IMR-90 (cell line): ENCODE measurements around the gene SLC35F3. TPM values are rescaled to one million over a fixed set of nuclear protein-coding genes. Genes with fewer than 3 reads are reported as not detected.

Experiments
- ATAC-seq: fragments of 200-7000 bp; cut with Tn5 transposase; 2 replicates; pipeline ENCODE4 v1.9.1; 2020; ENCODE audit warnings: low read depth, mild to moderate bottlenecking, moderate library complexity
- BruUV-seq: library from RNA; stranded (reverse); fragments of 400-500 nt; replicated peaks from 2 replicates; lab custom pipeline; 2021; lab: Mats Ljungman, UMichigan
- CTCF ChIA-PET: fragments of 300-600 bp; formaldehyde crosslinking; extraction: SDS; loops from one replicate; lab custom pipeline; 2021; ENCODE audit warnings: antibody characterized with exemption; lab: Yijun Ruan, JAX
- POLR2A ChIA-PET: fragments of 300-600 bp; sonication (Branson Sonifier 250); formaldehyde crosslinking; loops from one replicate; lab custom pipeline; 2022; ENCODE audit warnings: antibody characterized with exemption; ENCODE audit not compliant: unreplicated experiment; lab: Charles Lee
- DNase-seq: peaks from one replicate; pipeline ENCODE4 v3.0.0; 2013
- H2AFZ ChIP-seq: replicated peaks from 2 replicates; pipeline ENCODE3; 2013; ENCODE audit warnings: low read length, mild to moderate bottlenecking; ENCODE audit not compliant: poor library complexity
- H2AK5ac ChIP-seq: 2 replicates; pipeline ENCODE4 v1.6.1; 2013; ENCODE audit warnings: low read depth, low read length, inconsistent platforms
- H2AK9ac ChIP-seq: replicated peaks from 2 replicates; pipeline ENCODE3; 2013; ENCODE audit warnings: mild to moderate bottlenecking, low read depth, low read length, moderate library complexity; ENCODE audit not compliant: poor library complexity
- H2BK120ac ChIP-seq: 2 replicates; pipeline ENCODE4 v1.6.1; 2013; ENCODE audit warnings: low read depth, low read length, inconsistent platforms
- H2BK15ac ChIP-seq: 3 replicates; pipeline ENCODE4 v1.6.1; 2013; ENCODE audit warnings: low read depth, low read length, inconsistent platforms
- H2BK20ac ChIP-seq: 2 replicates; pipeline ENCODE4 v1.6.1; 2013; ENCODE audit warnings: low read depth, mild to moderate bottlenecking, inconsistent platforms, low read length, moderate library complexity
- H2BK5ac ChIP-seq: 2 replicates; pipeline ENCODE4 v1.6.1; 2013; ENCODE audit warnings: mild to moderate bottlenecking, low read depth, low read length, inconsistent platforms; ENCODE audit not compliant: poor library complexity, severe bottlenecking
- H3K14ac ChIP-seq: replicated peaks from 2 replicates; pipeline ENCODE4 v1.6.1; 2013; ENCODE audit warnings: low read depth, low read length, inconsistent platforms
- H3K18ac ChIP-seq: 2 replicates; pipeline ENCODE4 v1.6.1; 2013; ENCODE audit warnings: low read depth, low read length, control low read depth
- H3K23ac ChIP-seq: 2 replicates; pipeline ENCODE4 v1.6.1; 2013; ENCODE audit warnings: low read depth, low read length, inconsistent platforms
- H3K27ac ChIP-seq: 2 replicates; pipeline ENCODE4 v1.5.1; 2013; ENCODE audit warnings: mild to moderate bottlenecking, control low read depth, low read length; ENCODE audit not compliant: insufficient read depth
- H3K27me3 ChIP-seq: 2 replicates; pipeline ENCODE4 v1.6.1; 2013; ENCODE audit warnings: low read length; ENCODE audit not compliant: control insufficient read depth, insufficient read depth
- H3K36me3 ChIP-seq: 2 replicates; pipeline ENCODE4 v1.6.1; 2013; ENCODE audit warnings: low read length, mixed read lengths; ENCODE audit not compliant: control insufficient read depth, insufficient read depth
- H3K4ac ChIP-seq: 2 replicates; pipeline ENCODE4 v1.6.1; 2013; ENCODE audit warnings: low read depth, low read length, inconsistent platforms
- H3K4me1 ChIP-seq: 2 replicates; pipeline ENCODE4 v1.6.1; 2013; ENCODE audit warnings: low read length, mixed read lengths; ENCODE audit not compliant: control insufficient read depth, insufficient read depth
- H3K4me2 ChIP-seq: 2 replicates; pipeline ENCODE4 v1.6.1; 2013; ENCODE audit warnings: low read depth, mild to moderate bottlenecking, control low read depth, low read length, moderate library complexity
- H3K4me3 ChIP-seq: 2 replicates; pipeline ENCODE4 v1.5.1; 2013; ENCODE audit warnings: low read depth, mild to moderate bottlenecking, control low read depth, low read length, moderate library complexity; ENCODE audit not compliant: insufficient read depth
- H3K56ac ChIP-seq: 2 replicates; pipeline ENCODE4 v1.6.1; 2013; ENCODE audit warnings: low read length, inconsistent platforms; ENCODE audit not compliant: insufficient read depth; ENCODE audit errors: extremely low read depth
- H3K79me1 ChIP-seq, 2 experiments: 2 replicates each; pipeline ENCODE4 v1.6.1; 2013; ENCODE audit warnings: low read length in 2 of 2, inconsistent platforms in 1 of 2, low read depth in 1 of 2
- H3K9ac ChIP-seq: 2 replicates; pipeline ENCODE4 v1.6.1; 2013; ENCODE audit warnings: low read depth, low read length, control low read depth
- H3K9me1 ChIP-seq: 2 replicates; pipeline ENCODE4 v1.6.1; 2013; ENCODE audit warnings: low read length, inconsistent platforms; ENCODE audit not compliant: insufficient read depth
- H3K9me3 ChIP-seq: 2 replicates; pipeline ENCODE4 v1.6.1; 2013; ENCODE audit warnings: low read length; ENCODE audit not compliant: control insufficient read depth, insufficient read depth
- H4K20me1 ChIP-seq: 2 replicates; pipeline ENCODE4 v1.6.1; 2013; ENCODE audit warnings: low read length, inconsistent platforms; ENCODE audit not compliant: insufficient read depth
- H4K5ac ChIP-seq: 2 replicates; pipeline ENCODE4 v1.6.1; 2013; ENCODE audit warnings: mild to moderate bottlenecking, low read depth, low read length, control low read depth
- H4K8ac ChIP-seq, 2 experiments: 2 replicates each; pipeline ENCODE4 v1.6.1; 2013; ENCODE audit warnings: low read depth in 2 of 2, low read length in 2 of 2, control low read depth in 1 of 2, inconsistent platforms in 1 of 2
- H4K91ac ChIP-seq: 2 replicates; pipeline ENCODE4 v1.6.1; 2013; ENCODE audit warnings: low read depth, low read length, inconsistent platforms; ENCODE audit not compliant: insufficient read depth
- BHLHE40 ChIP-seq: fragments of 150-350 bp; IDR thresholded peaks from 2 replicates; pipeline ENCODE4 v1.6.1; 2016; ENCODE audit warnings: mild to moderate bottlenecking, low read depth, low read length
- CTCF ChIP-seq: conservative IDR thresholded peaks from 2 replicates; pipeline ENCODE4 v1.5.1; 2012; ENCODE audit warnings: mild to moderate bottlenecking, low read depth, low read length, improper control_type of control experiment
- ELK1 ChIP-seq: fragments of 150-350 bp; IDR thresholded peaks from 2 replicates; pipeline ENCODE4 v1.6.1; 2016; ENCODE audit warnings: low read depth, mild to moderate bottlenecking, low read length, moderate library complexity, borderline replicate concordance
- FOS ChIP-seq: fragments of 150-350 bp; IDR thresholded peaks from 2 replicates; pipeline ENCODE4 v1.6.1; 2016; ENCODE audit warnings: low read depth, low read length
- MAFK ChIP-seq: IDR thresholded peaks from 2 replicates; pipeline ENCODE4 v1.6.1; 2012; ENCODE audit warnings: low read depth, low read length, improper control_type of control experiment
- MAZ ChIP-seq: IDR thresholded peaks from 2 replicates; pipeline ENCODE4 v1.6.1; 2012; ENCODE audit warnings: low read depth, mild to moderate bottlenecking, low read length, improper control_type of control experiment, moderate library complexity, borderline replicate concordance
- NFE2L2 ChIP-seq: fragments of 150-350 bp; IDR thresholded peaks from 2 replicates; pipeline ENCODE4 v1.6.1; 2016; ENCODE audit warnings: low read depth, mild to moderate bottlenecking, low read length
- POLR2A ChIP-seq: IDR thresholded peaks from 2 replicates; pipeline ENCODE4 v1.6.1; 2012; ENCODE audit warnings: mild to moderate bottlenecking, low read depth, low read length
- RAD21 ChIP-seq: IDR thresholded peaks from 2 replicates; pipeline ENCODE4 v1.6.1; 2012; ENCODE audit warnings: low read length, improper control_type of control experiment
- RCOR1 ChIP-seq: IDR thresholded peaks from 2 replicates; pipeline ENCODE4 v1.6.1; 2012; ENCODE audit warnings: mild to moderate bottlenecking, low read length, improper control_type of control experiment; ENCODE audit not compliant: insufficient replicate concordance
- SMC3 ChIP-seq: fragments of 150-350 bp; IDR thresholded peaks from 2 replicates; pipeline ENCODE4 v1.6.1; 2016; ENCODE audit warnings: low read depth, mild to moderate bottlenecking, antibody characterized with exemption, low read length, moderate library complexity
- WGBS, 2 experiments: methylation state at CpG; one replicate each; pipeline versions ENCODE4 v1.1.5 to v1.1.7; 2013; ENCODE audit warnings: missing lambda C conversion rate in 2 of 2; ENCODE audit not compliant: insufficient read length in 1 of 2; ENCODE audit errors: extremely low coverage in 2 of 2; 5-methylcytosine and 5-hydroxymethylcytosine counted together
- dilution Hi-C: fragments of 300-500 bp; cut with HindIII; formaldehyde crosslinking; loops from one replicate; pipeline ENCODE4 v1.14.3; 2018; ENCODE audit warnings: low sequenced_read_pairs; ENCODE audit not compliant: unreplicated experiment
- in situ Hi-C: fragments of 300-500 bp; cut with MboI; formaldehyde crosslinking; loops from 3 replicates; pipeline ENCODE4 v1.14.3; 2019; ENCODE audit warnings: low sequenced_read_pairs, inconsistent platforms, mixed read lengths
- intact Hi-C: fragments of 100-400 bp; cut with micrococcal nuclease; formaldehyde crosslinking; loops from 2 replicates; pipeline ENCODE4 v1.10.0; 2022
- polyA plus RNA-seq, 3 experiments: library from polyadenylated mRNA; depleted of rRNA; stranded (reverse); fragments of >200 nt; gene quantifications; 2 replicates each; pipeline ENCODE4 v1.2.3, GENCODE V29; 2012; ENCODE audit warnings: low replicate concordance in 1 of 3
- total RNA-seq: library from RNA; depleted of rRNA; stranded (reverse); fragments of >200 nt; gene quantifications from 2 replicates; pipeline ENCODE4 v1.2.3, GENCODE V29; 2012

The SLC35F3 gene
- total and polyA plus RNA-seq, 2 of the 4 experiments (the other 2 are of a cell fraction) = under 0.01 to 0.17 TPM

DNA sequence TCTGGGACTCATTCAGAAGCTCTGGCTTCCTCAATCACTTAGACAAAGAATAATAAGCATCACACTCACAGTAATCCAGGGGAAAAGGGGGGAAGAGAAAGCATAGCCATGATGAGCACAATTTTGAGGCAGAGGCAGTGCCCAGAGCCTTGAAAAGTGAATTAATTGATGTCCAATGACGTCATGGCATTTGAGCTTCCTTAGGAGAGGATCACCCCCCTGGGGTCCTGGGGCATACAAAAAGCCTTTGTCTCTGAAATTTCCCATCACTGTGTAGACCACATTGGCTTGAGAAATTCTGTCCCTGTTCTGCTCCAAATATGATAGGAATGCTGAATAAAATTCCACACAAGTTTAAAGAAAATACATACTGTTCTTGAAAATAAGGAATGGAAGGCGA lies 384.5 kb downstream of the SLC35F3 start:
- in situ Hi-C loops = no loop called here
- H2BK120ac ChIP-seq = no peak overlapping the region
- no peaks in the 10 kb centered on the region for H3K36me3 ChIP-seq
- POLR2A ChIA-PET = no interaction called here
- WGBS, 2 experiments = no CpG with 5 or more reads among the region's 2 CpGs
- no peak for ATAC-seq
- H3K9me1 ChIP-seq = no peaks in the 10 kb centered on the region
- no peak overlapping the region for H4K5ac ChIP-seq
- H4K8ac ChIP-seq = no peak overlapping the region
- H3K4me2 ChIP-seq = no peak overlapping the region
- H2AFZ ChIP-seq = no peak overlapping the region
- DNase-seq = no peak
- no peak overlapping the region for H3K9ac ChIP-seq
- H3K27ac ChIP-seq = no peak overlapping the region
- intact Hi-C loops = no loop called here
- H3K56ac ChIP-seq = no peak overlapping the region
- CTCF ChIA-PET = no interaction called here
- H3K4me1 ChIP-seq = no peaks in the 10 kb centered on the region
- H2AK9ac ChIP-seq = no peak overlapping the region
- no peaks in the 10 kb centered on the region for H3K79me1 ChIP-seq
- no TSS peak for BruUV-seq
- H2BK15ac ChIP-seq = no peak overlapping the region
- TF ChIP-seq MAFK = no peak
- TF ChIP-seq POLR2A = no peak
- no peak for TF ChIP-seq MAZ
- no peak for TF ChIP-seq NFE2L2
- TF ChIP-seq CTCF = no peak
- TF ChIP-seq RAD21 = no peak
- TF ChIP-seq SMC3 = no peak
- no peak for TF ChIP-seq RCOR1
- no peak for TF ChIP-seq ELK1
- TF ChIP-seq FOS = no peak
- no peak for TF ChIP-seq BHLHE40
- no peak overlapping the region for H2BK20ac ChIP-seq
- H4K91ac ChIP-seq = no peak overlapping the region
- no peak overlapping the region for H2BK5ac ChIP-seq
- H3K14ac ChIP-seq = no peak overlapping the region
- no peak overlapping the region for H3K4me3 ChIP-seq
- H4K20me1 ChIP-seq = no peaks in the 10 kb centered on the region
- no peak overlapping the region for H3K23ac ChIP-seq
- dilution Hi-C loops = no loop called here
- no peak overlapping the region for H3K4ac ChIP-seq
- H3K27me3 ChIP-seq = no peaks in the 10 kb centered on the region
- H2AK5ac ChIP-seq = no peak overlapping the region
- H3K9me3 ChIP-seq = peaks cover 3% of the 10 kb centered on the region; the same call in 1 of the 2 replicates
- H3K18ac ChIP-seq = no peak overlapping the region
